Stimulated activated naive CD8-positive, alpha-beta T cell treated with anti-CD3 and anti-CD28 coated beads, Interleukin-15, amount 100 ng/mL, for 72 hours (primary cell): ENCODE measurements around the gene SLC37A1.

Experiments used
- ATAC-seq: fragments of 150-1000 bp; cut with Tn5 transposase; 2 replicates; pipeline ENCODE4 v1.10.0; 2021; ENCODE audit warnings: mild to moderate bottlenecking, moderate library complexity
- DNase-seq, 2 donors: peaks; one replicate each; pipeline ENCODE4 v3.0.0; 2021 to 2022
- H3K27ac Mint-ChIP-seq, 2 donors: one replicate each; pipeline ENCODE4 v1.8.0; 2022; ENCODE audit warnings: mild to moderate bottlenecking in 2 of 2, mixed read lengths in 2 of 2, moderate library complexity in 2 of 2
- H3K27me3 Mint-ChIP-seq: one replicate; pipeline ENCODE4 v1.8.0; 2022; ENCODE audit warnings: mixed read lengths
- H3K4me1 Mint-ChIP-seq: one replicate; pipeline ENCODE4 v1.8.0; 2022; ENCODE audit warnings: mild to moderate bottlenecking, mixed read lengths
- H3K4me3 Mint-ChIP-seq, 2 donors: one replicate each; pipeline ENCODE4 v1.8.0; 2022; ENCODE audit warnings: mild to moderate bottlenecking in 2 of 2, mixed read lengths in 2 of 2, moderate library complexity in 1 of 2
- H3K9me3 Mint-ChIP-seq, 2 donors: one replicate each; pipeline ENCODE4 v1.8.0; 2022; ENCODE audit warnings: mixed read lengths in 2 of 2

Gene SLC37A1

DNA sequence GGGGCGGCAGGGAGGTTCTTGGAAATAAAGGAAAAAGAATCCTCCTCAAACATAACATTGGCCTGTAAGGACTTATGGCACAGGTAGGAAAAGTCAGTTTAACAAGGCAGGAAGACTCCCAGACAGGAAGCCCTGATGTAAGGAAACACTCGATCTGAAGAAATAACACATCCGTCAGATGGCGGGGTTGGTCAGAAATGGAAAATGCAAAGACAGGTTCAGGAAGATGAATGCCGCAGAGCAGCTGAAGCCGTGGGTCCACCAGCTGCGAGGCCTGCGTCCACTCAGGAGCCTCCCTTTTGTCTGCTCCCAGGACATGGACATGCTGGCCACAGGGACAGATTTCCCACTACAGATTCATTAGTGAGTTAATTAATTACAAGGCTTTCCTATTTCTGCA, 21.5 kb upstream of the SLC37A1 start:
- ATAC-seq (no peak), DNase-seq (no peak)
- Mint-ChIP-seq H3K4me1 (peaks cover 18% of the 10 kb centered on the region), H3K9me3 (peaks cover 6 to 15% of the 10 kb centered on the region in 2 donors), H3K4me3 (no peak overlapping the region), H3K27me3 (peaks cover 16% of the 10 kb centered on the region), H3K27ac (no peak overlapping the region)

GRCh38 chr21:42493109-42494060, 20.3 kb upstream of the SLC37A1 start:
- peaks cover 15% of the 10 kb centered on the region for H3K27me3 Mint-ChIP-seq
- ATAC-seq (no peak), DNase-seq (no peak)
- no peak overlapping the region for H3K4me3 Mint-ChIP-seq
- H3K9me3 Mint-ChIP-seq: peaks cover 6 to 15% of the 10 kb centered on the region in 2 donors
- H3K27ac Mint-ChIP-seq: no peak overlapping the region
- peaks cover 19% of the 10 kb centered on the region for H3K4me1 Mint-ChIP-seq

GRCh38 chr21:42495027-42495426, 18.6 kb upstream of the SLC37A1 start:
- Mint-ChIP-seq H3K27me3 (peaks cover 1% of the 10 kb centered on the region), H3K9me3 (peaks cover 0 to 2% of the 10 kb centered on the region in 2 donors), H3K27ac (no peak overlapping the region), H3K4me1 (peaks cover 19% of the 10 kb centered on the region), H3K4me3 (no peak overlapping the region)
- DNase-seq (no peak), ATAC-seq (no peak)

DNA sequence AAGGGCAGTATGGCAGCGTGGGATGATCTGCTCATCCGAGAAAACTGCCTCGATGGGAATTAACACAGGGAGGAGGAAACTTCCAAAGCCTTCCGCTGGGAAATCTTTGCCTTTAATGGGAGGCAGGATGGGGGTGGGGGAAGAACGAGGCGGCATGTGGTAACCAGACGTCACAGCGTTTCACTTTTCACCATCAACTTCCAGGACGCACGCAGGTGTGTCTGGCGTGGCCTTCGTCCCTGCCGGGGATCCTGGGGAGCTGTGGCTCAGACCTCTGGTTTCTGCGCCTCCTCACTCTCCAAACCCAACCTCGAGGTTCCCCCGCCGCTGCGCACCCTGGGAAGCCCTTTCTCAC, 17.9 kb upstream of the SLC37A1 start:
- H3K27me3 Mint-ChIP-seq: no peaks in the 10 kb centered on the region
- H3K9me3 Mint-ChIP-seq: no peaks in the 10 kb centered on the region
- no peak for DNase-seq
- peaks cover 19% of the 10 kb centered on the region for H3K4me1 Mint-ChIP-seq
- ATAC-seq: no peak
- peak overlapping the region in 1 of 2 donors; percentile 86 for H3K27ac Mint-ChIP-seq
- H3K4me3 Mint-ChIP-seq: peak overlapping the region; percentile 83 to 88

DNA sequence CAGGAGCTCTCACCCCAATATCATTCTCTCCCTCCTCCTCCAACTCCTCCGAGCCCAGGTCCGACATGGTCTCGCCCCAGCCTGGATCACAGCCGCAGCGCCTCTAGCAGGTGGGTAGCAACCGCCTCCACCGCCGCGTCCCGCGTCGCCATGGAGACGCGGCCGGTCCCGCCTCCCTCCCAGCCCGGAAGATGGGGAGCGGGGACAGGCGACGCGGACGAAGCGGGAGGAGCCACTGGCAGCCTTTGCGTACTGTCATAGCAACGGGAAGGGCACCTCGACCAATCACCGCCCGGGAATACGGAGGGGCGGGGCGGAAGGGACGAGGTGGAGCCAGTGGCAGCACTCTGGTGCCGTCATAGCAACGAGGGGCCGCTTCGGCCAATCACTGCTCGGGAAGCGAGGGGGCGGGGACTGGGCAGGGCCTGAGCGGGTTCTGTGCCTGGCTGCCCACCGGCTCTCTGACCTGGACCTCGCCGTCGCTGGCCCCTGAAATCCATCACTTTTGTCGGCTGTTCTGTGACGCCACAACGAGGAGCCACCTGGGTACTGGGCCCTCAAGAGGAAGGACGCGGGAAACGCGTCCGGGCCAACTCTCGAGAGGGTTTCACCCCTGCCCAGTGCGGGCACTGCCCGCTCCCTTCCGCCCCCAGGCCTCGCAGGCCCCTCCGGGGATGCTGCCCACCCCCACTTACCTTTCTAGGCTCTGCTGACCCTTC, 17.4 kb upstream of the SLC37A1 start, which contains the start of gene RSPH1:
TSS of gene RSPH1 (minus strand) at position 105 of the 719 bp plus-strand sequence. CDS start at position 67, 38 bp downstream.
- H3K27me3 Mint-ChIP-seq: no peaks in the 10 kb centered on the region
- H3K27ac Mint-ChIP-seq: peak within 1 kb of the TSS; percentile 86 to 90
- no peaks in the 10 kb centered on the region for H3K9me3 Mint-ChIP-seq
- H3K4me1 Mint-ChIP-seq: peaks cover 19% of the 10 kb centered on the region
- ATAC-seq (peak; percentile 99), DNase-seq (peak; percentile 98 to 99)
- peak within 1 kb of the TSS; percentile 83 to 88 for H3K4me3 Mint-ChIP-seq

DNA sequence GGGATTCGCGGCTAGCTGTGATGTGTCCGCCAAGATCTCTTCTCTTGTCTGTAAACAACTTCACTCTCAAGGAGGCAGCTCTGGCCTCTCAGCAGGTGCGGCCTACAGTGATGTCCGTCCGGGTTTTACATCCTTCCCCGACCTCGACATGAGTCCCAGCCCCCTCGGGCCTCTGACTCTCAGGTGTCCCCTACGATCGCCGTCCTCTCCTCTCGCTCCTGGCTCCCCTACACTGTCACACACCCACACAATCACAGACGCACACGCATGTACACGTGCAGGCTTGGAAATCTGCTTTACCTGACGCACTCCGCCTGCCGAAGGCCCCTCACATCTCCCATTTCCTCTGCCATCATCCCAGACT, 16.8 kb upstream of the SLC37A1 start:
- H3K4me3 Mint-ChIP-seq: peak overlapping the region; percentile 83 to 88
- H3K27ac Mint-ChIP-seq: peak overlapping the region; percentile 81 to 90
- no peaks in the 10 kb centered on the region for H3K27me3 Mint-ChIP-seq
- ATAC-seq (no peak), DNase-seq (no peak)
- H3K4me1 Mint-ChIP-seq: peaks cover 19% of the 10 kb centered on the region
- no peaks in the 10 kb centered on the region for H3K9me3 Mint-ChIP-seq

DNA sequence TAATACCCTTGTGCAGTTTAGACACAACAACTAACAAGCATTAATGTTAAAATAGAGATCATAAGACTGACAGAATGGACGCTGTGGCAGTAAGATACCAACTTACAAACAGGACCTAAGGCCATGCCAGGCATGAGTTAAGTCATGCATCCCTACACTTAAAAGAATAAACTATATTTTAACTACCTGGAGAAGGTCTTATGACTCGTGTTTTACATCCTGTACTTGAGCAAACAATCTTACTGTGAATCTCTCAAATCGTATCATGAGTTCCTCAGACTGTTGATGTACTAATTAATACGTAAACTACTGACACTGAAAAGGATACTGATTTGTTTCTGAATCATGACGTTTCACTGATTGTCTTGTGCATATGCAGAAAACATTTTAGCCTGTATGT, 15.6 kb upstream of the SLC37A1 start:
- Mint-ChIP-seq H3K27ac (no peak overlapping the region), H3K4me1 (peaks cover 19% of the 10 kb centered on the region), H3K27me3 (no peaks in the 10 kb centered on the region), H3K4me3 (no peak overlapping the region), H3K9me3 (no peaks in the 10 kb centered on the region)
- no peak for DNase-seq
- no peak for ATAC-seq

GRCh38 chr21:42499444-42500112, 14.1 kb upstream of the SLC37A1 start:
- no peak overlapping the region for H3K4me3 Mint-ChIP-seq
- H3K4me1 Mint-ChIP-seq: peaks cover 30% of the 10 kb centered on the region
- H3K27ac Mint-ChIP-seq: no peak overlapping the region
- no peak for DNase-seq
- H3K27me3 Mint-ChIP-seq: no peaks in the 10 kb centered on the region
- H3K9me3 Mint-ChIP-seq: no peaks in the 10 kb centered on the region
- no peak for ATAC-seq

GRCh38 chr21:42500225-42500624, 13.4 kb upstream of the SLC37A1 start:
- H3K27me3 Mint-ChIP-seq: no peaks in the 10 kb centered on the region
- H3K4me1 Mint-ChIP-seq: peaks cover 28% of the 10 kb centered on the region

GRCh38 chr21:42500736-42501135, 12.9 kb upstream of the SLC37A1 start:
- Mint-ChIP-seq H3K4me3 (no peak overlapping the region), H3K9me3 (no peaks in the 10 kb centered on the region), H3K4me1 (peaks cover 23% of the 10 kb centered on the region), H3K27ac (no peak overlapping the region), H3K27me3 (no peaks in the 10 kb centered on the region)
- ATAC-seq: no peak
- DNase-seq: no peak

More at GRCh38 chr21:42500225-42500624, 13.4 kb upstream of the SLC37A1 start:
- DNase-seq (no peak), ATAC-seq (no peak)
- H3K4me3 Mint-ChIP-seq: no peak overlapping the region
- no peaks in the 10 kb centered on the region for H3K9me3 Mint-ChIP-seq
- peak overlapping the region in 1 of 2 donors; percentile 21 for H3K27ac Mint-ChIP-seq

DNA sequence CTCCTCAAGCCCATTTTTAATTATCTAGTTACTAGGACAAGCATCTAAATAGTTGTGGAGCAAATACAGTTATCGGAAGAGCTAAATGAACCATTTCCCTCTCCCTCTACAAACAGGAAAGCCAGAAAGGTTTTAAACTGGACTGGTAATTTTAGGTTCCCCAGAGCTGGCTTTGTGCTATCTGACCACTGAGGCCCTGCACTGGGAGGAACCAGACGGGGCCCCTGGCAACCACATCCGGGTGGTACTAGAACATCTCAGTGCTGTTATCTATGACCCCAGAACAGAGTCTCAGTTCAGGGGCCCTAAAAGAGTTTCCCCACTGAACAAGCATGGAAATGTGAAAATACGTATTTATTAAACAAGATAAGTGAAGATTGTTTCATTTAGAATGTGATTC, 9.9 kb upstream of the SLC37A1 start:
- H3K27ac Mint-ChIP-seq: peak overlapping the region; percentile 64 to 70

DNA sequence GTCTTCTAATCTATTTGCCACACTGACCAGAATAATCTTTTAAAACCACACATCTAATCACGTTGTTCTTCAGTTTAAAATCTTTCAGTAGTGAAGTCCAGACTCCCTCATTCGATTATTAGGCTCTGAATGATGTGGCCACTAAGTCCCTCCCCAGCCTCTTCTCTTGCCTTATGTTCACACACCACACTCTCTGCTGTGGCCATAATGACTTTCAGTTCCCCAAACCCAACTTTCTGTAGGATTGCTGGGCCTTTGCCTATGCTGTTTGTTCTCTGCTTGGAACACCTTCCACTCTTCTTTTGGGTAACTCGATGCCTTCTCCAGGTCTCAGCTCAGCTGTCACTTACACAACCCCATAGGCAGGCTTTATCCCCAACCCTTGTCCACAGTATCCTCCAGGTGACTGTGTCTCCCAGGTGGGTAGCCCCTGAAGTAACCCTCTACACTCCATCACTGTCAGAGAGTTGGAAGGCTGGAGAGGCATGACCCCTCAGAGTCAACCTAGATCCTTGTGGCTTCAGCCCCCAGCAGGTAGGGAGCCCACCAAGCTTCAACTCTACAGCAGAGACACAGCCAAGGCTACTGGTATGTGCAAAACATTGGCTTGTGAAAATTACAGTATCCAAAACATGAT, 8.4 kb upstream of the SLC37A1 start:
- H3K27ac Mint-ChIP-seq: no peak overlapping the region
- peaks cover 11% of the 10 kb centered on the region for H3K4me1 Mint-ChIP-seq
- no peaks in the 10 kb centered on the region for H3K9me3 Mint-ChIP-seq
- ATAC-seq (no peak), DNase-seq (no peak)
- H3K4me3 Mint-ChIP-seq: no peak overlapping the region
- H3K27me3 Mint-ChIP-seq: no peaks in the 10 kb centered on the region

More for the DNA sequence above, 9.9 kb upstream of the SLC37A1 start:
- peak overlapping the region; percentile 10 to 24 for H3K4me3 Mint-ChIP-seq
- DNase-seq (peak in 1 of 2 donors; percentile 29), ATAC-seq (peak; percentile 76)
- H3K9me3 Mint-ChIP-seq: no peaks in the 10 kb centered on the region
- peaks cover 11% of the 10 kb centered on the region for H3K4me1 Mint-ChIP-seq
- H3K27me3 Mint-ChIP-seq: no peaks in the 10 kb centered on the region

DNA sequence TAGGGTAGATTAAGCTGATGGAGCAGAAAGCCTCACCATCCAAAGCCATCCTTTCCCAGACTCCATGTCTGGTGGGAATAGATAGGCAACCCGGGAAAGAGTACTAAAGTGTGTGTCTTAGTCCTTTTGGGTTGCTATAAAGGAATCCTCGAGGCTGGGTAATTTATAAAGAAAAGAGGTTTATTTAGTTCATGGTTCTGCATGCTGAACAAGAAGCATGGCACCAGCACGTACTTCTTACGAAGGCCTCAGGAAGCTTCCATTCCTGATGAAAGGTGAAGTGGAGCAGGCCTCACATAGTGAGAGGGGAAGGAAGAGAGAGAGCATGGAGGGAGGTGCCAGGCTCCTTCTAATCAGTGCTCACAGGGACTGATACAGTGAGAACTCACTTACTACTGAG, 6.2 kb upstream of the SLC37A1 start:
- Mint-ChIP-seq H3K4me1 (peaks cover 15% of the 10 kb centered on the region), H3K4me3 (no peak overlapping the region), H3K27ac (no peak overlapping the region)

GRCh38 chr21:42508371-42508770, 5.3 kb upstream of the SLC37A1 start:
- Mint-ChIP-seq H3K4me3 (no peak overlapping the region), H3K27me3 (no peaks in the 10 kb centered on the region), H3K4me1 (peaks cover 22% of the 10 kb centered on the region), H3K9me3 (no peaks in the 10 kb centered on the region), H3K27ac (no peak overlapping the region)
- DNase-seq (no peak), ATAC-seq (no peak)

More for the DNA sequence above, 6.2 kb upstream of the SLC37A1 start:
- no peaks in the 10 kb centered on the region for H3K27me3 Mint-ChIP-seq
- H3K9me3 Mint-ChIP-seq: no peaks in the 10 kb centered on the region
- DNase-seq: no peak
- ATAC-seq: no peak

DNA sequence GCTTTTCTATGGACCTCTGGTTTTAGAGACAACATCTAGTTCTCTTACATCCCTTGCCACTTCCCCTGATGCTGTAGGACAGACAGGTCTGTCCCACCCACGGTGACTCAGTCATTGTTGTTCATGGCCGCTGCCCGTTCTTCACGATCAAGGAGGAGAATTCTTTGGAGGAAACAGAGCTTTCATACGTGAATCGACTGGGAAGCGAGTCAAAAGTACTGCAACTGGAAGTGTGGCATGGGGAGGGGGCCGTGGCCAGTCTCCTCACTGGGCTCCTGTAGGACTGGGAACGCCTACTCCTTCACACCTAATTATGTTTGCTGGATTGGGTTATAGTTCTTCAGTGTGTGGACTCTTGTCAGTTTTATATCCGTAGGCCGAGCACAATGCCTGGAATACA, 4.4 kb upstream of the SLC37A1 start:
- H3K4me1 Mint-ChIP-seq: peaks cover 13% of the 10 kb centered on the region
- no peak overlapping the region for H3K4me3 Mint-ChIP-seq
- no peaks in the 10 kb centered on the region for H3K9me3 Mint-ChIP-seq
- no peak overlapping the region for H3K27ac Mint-ChIP-seq
- no peak for ATAC-seq
- no peaks in the 10 kb centered on the region for H3K27me3 Mint-ChIP-seq
- DNase-seq: no peak
